DOHH2 (cell line): Measurements from ENCODE around the gene RIMBP3B.
"Not testable (repeated sequence)": the region's sequence is repeated elsewhere in the genome, so short reads cannot be mapped to it uniquely, and the experiment has no call there.

ENCODE experiments used
- H3F3A ChIP-seq: fragments of 200-600 bp; sonication (generic), shearing (Covaris generic); 2 replicates; pipeline ENCODE4 v1.6.0; 2016; ENCODE audit warnings: antibody characterized with exemption, mild to moderate bottlenecking; ENCODE audit not compliant: control insufficient read depth, insufficient read depth
- H3K27ac ChIP-seq: fragments of 200-600 bp; sonication (generic); 2 replicates; pipeline ENCODE4 v1.5.1; 2014; ENCODE audit warnings: low read depth, mild to moderate bottlenecking, low read length, moderate library complexity
- H3K27me3 ChIP-seq: fragments of 200-600 bp; sonication (generic); 2 replicates; pipeline ENCODE4 v1.6.1; 2014; ENCODE audit warnings: mild to moderate bottlenecking, low read length, mixed read lengths; ENCODE audit not compliant: control insufficient read depth
- H3K36me3 ChIP-seq: fragments of 200-600 bp; sonication (generic); 2 replicates; pipeline ENCODE4 v1.6.1; 2014; ENCODE audit warnings: mild to moderate bottlenecking, low read length, moderate library complexity, mixed read lengths; ENCODE audit not compliant: control insufficient read depth
- H3K4me1 ChIP-seq: fragments of 200-600 bp; sonication (generic); 2 replicates; pipeline ENCODE4 v1.6.1; 2014; ENCODE audit warnings: mild to moderate bottlenecking, low read length, mixed read lengths; ENCODE audit not compliant: control insufficient read depth
- H3K4me2 ChIP-seq: fragments of 200-600 bp; sonication (generic); 2 replicates; pipeline ENCODE4 v1.6.0; 2014; ENCODE audit warnings: mild to moderate bottlenecking, low read length, moderate library complexity
- H3K4me3 ChIP-seq: fragments of 200-600 bp; sonication (generic); 2 replicates; pipeline ENCODE4 v1.5.1; 2014; ENCODE audit warnings: mild to moderate bottlenecking, low read length, mixed read lengths
- H3K79me2 ChIP-seq: fragments of 200-600 bp; sonication (generic); 2 replicates; pipeline ENCODE4 v1.6.1; 2014; ENCODE audit warnings: mild to moderate bottlenecking, low read length, mixed read lengths; ENCODE audit not compliant: control insufficient read depth
- H3K9me2 ChIP-seq: fragments of 200-600 bp; sonication (generic); replicated peaks from 2 replicates; pipeline ENCODE4 v1.6.1; 2014; ENCODE audit warnings: mild to moderate bottlenecking, low read length, mixed read lengths; ENCODE audit not compliant: control insufficient read depth
- H3K9me3 ChIP-seq: fragments of 200-600 bp; sonication (generic); 2 replicates; pipeline ENCODE4 v1.6.1; 2014; ENCODE audit warnings: antibody characterized with exemption, low read length, mixed read lengths; ENCODE audit not compliant: control insufficient read depth, insufficient read depth
- H4K20me1 ChIP-seq: fragments of 200-600 bp; sonication (generic); 2 replicates; pipeline ENCODE4 v1.6.0; 2014; ENCODE audit warnings: low read depth, mild to moderate bottlenecking, antibody characterized with exemption, low read length, moderate library complexity; ENCODE audit not compliant: control insufficient read depth, insufficient read depth

The RIMBP3B gene

GRCh38 chr22:21402763-21403314 lies 19.3 kb downstream of the RIMBP3B start:
- H3F3A ChIP-seq, H3K4me3 ChIP-seq, H3K4me2 ChIP-seq, H3K36me3 ChIP-seq, H3K9me3 ChIP-seq, H3K4me1 ChIP-seq, H3K27me3 ChIP-seq, H3K9me2 ChIP-seq, H3K27ac ChIP-seq, H4K20me1 ChIP-seq, H3K79me2 ChIP-seq: not testable (repeated sequence)

- H3K4me1 ChIP-seq, H3K27ac ChIP-seq, H4K20me1 ChIP-seq, H3K9me2 ChIP-seq, H3K79me2 ChIP-seq, H3K36me3 ChIP-seq, H3K4me2 ChIP-seq, H3K9me3 ChIP-seq, H3F3A ChIP-seq, H3K27me3 ChIP-seq, H3K4me3 ChIP-seq: not testable (repeated sequence)
These were observed 23.6 kb downstream of the RIMBP3B start for GRCh38 chr22:21407139-21407538.

- H3K4me2 ChIP-seq, H3K27ac ChIP-seq, H3K79me2 ChIP-seq, H4K20me1 ChIP-seq, H3F3A ChIP-seq, H3K9me3 ChIP-seq, H3K9me2 ChIP-seq, H3K27me3 ChIP-seq, H3K36me3 ChIP-seq, H3K4me1 ChIP-seq, H3K4me3 ChIP-seq: not testable (repeated sequence)
These were observed 24.2 kb downstream of the RIMBP3B start for GRCh38 chr22:21407792-21408191.

DNA sequence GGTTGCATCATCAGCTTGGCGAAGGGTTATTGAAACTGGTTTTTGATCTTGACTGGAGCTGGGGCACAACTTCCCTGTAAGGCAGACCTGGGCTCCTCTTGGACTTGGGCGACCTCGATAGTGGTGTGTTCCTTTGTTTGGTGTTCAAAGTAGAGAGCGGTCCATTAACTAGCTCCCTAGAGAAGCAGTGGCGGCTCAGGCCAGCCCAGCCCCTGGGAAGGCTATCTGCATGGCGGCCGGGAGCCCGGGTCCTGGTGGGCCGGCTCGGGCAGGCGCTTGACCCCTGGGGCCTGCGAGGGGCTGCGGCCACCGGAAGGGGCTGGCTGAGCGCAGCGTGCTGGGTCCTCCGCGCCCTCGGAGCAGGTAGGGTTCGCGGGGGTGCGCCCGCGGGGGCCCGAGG lies 32.8 kb downstream of the RIMBP3B start:
- not testable (repeated sequence) for H3K9me3 ChIP-seq, H3K4me1 ChIP-seq, H4K20me1 ChIP-seq, H3K4me3 ChIP-seq, H3K9me2 ChIP-seq, H3F3A ChIP-seq, H3K27me3 ChIP-seq, H3K36me3 ChIP-seq, H3K79me2 ChIP-seq, H3K27ac ChIP-seq, H3K4me2 ChIP-seq

GRCh38 chr22:21417227-21417746 lies 33.7 kb downstream of the RIMBP3B start, which contains the start of gene HIC2:
Gene HIC2, plus strand, starts transcription at chr22:21417371. Its CDS starts 25,461 bp downstream, at chr22:21442832.
- peak within 1 kb of the TSS; percentile 48 for H3K4me2 ChIP-seq
- H3K4me3 ChIP-seq, result peak within 1 kb of the TSS; percentile 63
- not testable (repeated sequence) for H3K9me2 ChIP-seq, H3K79me2 ChIP-seq, H3K9me3 ChIP-seq, H4K20me1 ChIP-seq, H3K36me3 ChIP-seq, H3F3A ChIP-seq, H3K4me1 ChIP-seq, H3K27ac ChIP-seq, H3K27me3 ChIP-seq

DNA sequence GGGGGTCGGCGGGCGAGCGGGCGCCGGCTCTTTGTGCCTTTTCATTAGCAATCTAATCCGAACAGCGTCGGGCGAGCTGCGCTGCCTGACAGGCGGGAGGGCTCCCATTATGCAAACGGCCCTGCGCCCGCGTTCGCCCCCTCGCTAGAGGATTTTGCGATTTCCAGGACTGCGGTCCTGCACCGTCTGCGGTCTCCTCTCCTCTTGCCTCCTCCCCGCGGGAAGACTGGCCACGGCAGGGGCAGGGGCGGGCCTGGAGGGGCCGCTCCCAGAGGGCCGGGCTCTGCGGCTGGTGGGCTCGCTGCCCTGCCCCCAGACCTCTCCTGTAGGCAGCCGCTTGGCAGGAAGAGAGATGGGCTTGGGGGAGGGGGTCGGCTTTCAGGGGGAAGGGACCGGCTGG lies 34.3 kb downstream of the RIMBP3B start:
- H3K36me3 ChIP-seq, H3K27ac ChIP-seq, H4K20me1 ChIP-seq, H3K4me1 ChIP-seq, H3K79me2 ChIP-seq, H3K27me3 ChIP-seq, H3F3A ChIP-seq, H3K9me3 ChIP-seq, H3K9me2 ChIP-seq: not testable (repeated sequence)
- Histone ChIP-seq H3K4me3 (peak overlapping the region; percentile 63), H3K4me2 (peak overlapping the region; percentile 48)

GRCh38 chr22:21418974-21419638 lies 35.6 kb downstream of the RIMBP3B start:
- not testable (repeated sequence) for H3K27ac ChIP-seq, H3K4me2 ChIP-seq, H3K79me2 ChIP-seq, H3K9me3 ChIP-seq, H4K20me1 ChIP-seq, H3K4me1 ChIP-seq, H3F3A ChIP-seq, H3K4me3 ChIP-seq, H3K27me3 ChIP-seq, H3K9me2 ChIP-seq, H3K36me3 ChIP-seq

- H3K4me2 ChIP-seq, H3K9me2 ChIP-seq, H3K27me3 ChIP-seq, H3K27ac ChIP-seq, H3K79me2 ChIP-seq, H4K20me1 ChIP-seq, H3K4me1 ChIP-seq, H3K9me3 ChIP-seq, H3K4me3 ChIP-seq, H3K36me3 ChIP-seq, H3F3A ChIP-seq: not testable (repeated sequence)
These were observed 36.7 kb downstream of the RIMBP3B start for GRCh38 chr22:21420180-21420763.
